Liver (tissue), 3 donors: ENCODE data around the gene TIE1.
"Not testable (repeated sequence)": the region's sequence is repeated elsewhere in the genome, so short reads cannot be mapped to it uniquely, and the experiment has no call there.

Source experiments
- ATF3 ChIP-seq: IDR thresholded peaks from 2 replicates; pipeline ENCODE4 v1.6.1; 2016; ENCODE audit warnings: antibody characterized with exemption
- CTCF ChIP-seq: fragments of 150-350 bp; IDR thresholded peaks from 2 replicates; pipeline ENCODE4 v1.5.1; 2017; ENCODE audit warnings: improper control_type of control experiment, low read depth, low read length; ENCODE audit not compliant: missing input control
- HNF4A ChIP-seq, 2 donors: conservative IDR thresholded peaks; 2 replicates each; pipeline ENCODE4 v1.6.1; 2016; ENCODE audit warnings: antibody characterized with exemption in 2 of 2, mild to moderate bottlenecking in 2 of 2
- HNF4G ChIP-seq: IDR thresholded peaks from 2 replicates; pipeline ENCODE4 v1.6.1; 2016; ENCODE audit warnings: antibody characterized with exemption
- JUND ChIP-seq, 2 donors: IDR thresholded peaks; 2 replicates each; pipeline ENCODE4 v1.6.1; 2016; ENCODE audit warnings: antibody characterized with exemption in 2 of 2
- MAX ChIP-seq: IDR thresholded peaks from 2 replicates; pipeline ENCODE4 v1.6.1; 2016; ENCODE audit warnings: antibody characterized with exemption
- NR2F2 ChIP-seq: IDR thresholded peaks from 2 replicates; pipeline ENCODE4 v1.6.1; 2016; ENCODE audit warnings: antibody characterized with exemption
- RAD21 ChIP-seq, 2 donors: IDR thresholded peaks; 2 replicates each; pipeline ENCODE4 v1.6.1; 2016; ENCODE audit warnings: antibody characterized with exemption in 2 of 2, mild to moderate bottlenecking in 2 of 2
- REST ChIP-seq: IDR thresholded peaks from 2 replicates; pipeline ENCODE4 v1.6.1; 2016; ENCODE audit warnings: antibody characterized with exemption, mild to moderate bottlenecking
- RXRA ChIP-seq, 2 donors: IDR thresholded peaks; 2 replicates each; pipeline ENCODE4 v1.6.1; 2017 to 2018; ENCODE audit warnings: antibody characterized with exemption in 2 of 2, mild to moderate bottlenecking in 1 of 2
- SP1 ChIP-seq: IDR thresholded peaks from 2 replicates; pipeline ENCODE4 v1.6.1; 2018; ENCODE audit warnings: antibody characterized with exemption, mild to moderate bottlenecking
- TAF1 ChIP-seq: conservative IDR thresholded peaks from 2 replicates; pipeline ENCODE4 v1.6.1; 2016; ENCODE audit warnings: antibody characterized with exemption, mild to moderate bottlenecking
- YY1 ChIP-seq: IDR thresholded peaks from 2 replicates; pipeline ENCODE4 v1.6.1; 2016; ENCODE audit warnings: antibody characterized with exemption, mild to moderate bottlenecking
- donor health status: healthy.
- donor health status: healthy.

GRCh38 chr1:43369779-43370178 is 69.0 kb downstream of the TIE1 start:
- not testable (repeated sequence) for TF ChIP-seq CTCF; SP1; JUND (IDR thresholded peaks at IDR 0.05); MAX; RXRA (IDR thresholded peaks at IDR 0.05); HNF4G; NR2F2; TAF1; ATF3; RAD21 (IDR thresholded peaks at IDR 0.05); YY1; HNF4A (conservative IDR thresholded peaks at IDR 0.05); REST
